DOHH2 (cell line): ENCODE data around the gene PROM1.

Experiments
- H3F3A ChIP-seq: fragments of 200-600 bp; sonication (generic), shearing (Covaris generic); 2 replicates; pipeline ENCODE4 v1.6.0; 2016; ENCODE audit warnings: antibody characterized with exemption, mild to moderate bottlenecking; ENCODE audit not compliant: control insufficient read depth, insufficient read depth
- H3K27ac ChIP-seq: fragments of 200-600 bp; sonication (generic); 2 replicates; pipeline ENCODE4 v1.5.1; 2014; ENCODE audit warnings: low read depth, mild to moderate bottlenecking, low read length, moderate library complexity
- H3K27me3 ChIP-seq: fragments of 200-600 bp; sonication (generic); 2 replicates; pipeline ENCODE4 v1.6.1; 2014; ENCODE audit warnings: mild to moderate bottlenecking, low read length, mixed read lengths; ENCODE audit not compliant: control insufficient read depth
- H3K36me3 ChIP-seq: fragments of 200-600 bp; sonication (generic); 2 replicates; pipeline ENCODE4 v1.6.1; 2014; ENCODE audit warnings: mild to moderate bottlenecking, low read length, moderate library complexity, mixed read lengths; ENCODE audit not compliant: control insufficient read depth
- H3K4me1 ChIP-seq: fragments of 200-600 bp; sonication (generic); 2 replicates; pipeline ENCODE4 v1.6.1; 2014; ENCODE audit warnings: mild to moderate bottlenecking, low read length, mixed read lengths; ENCODE audit not compliant: control insufficient read depth
- H3K4me2 ChIP-seq: fragments of 200-600 bp; sonication (generic); 2 replicates; pipeline ENCODE4 v1.6.0; 2014; ENCODE audit warnings: mild to moderate bottlenecking, low read length, moderate library complexity
- H3K4me3 ChIP-seq: fragments of 200-600 bp; sonication (generic); 2 replicates; pipeline ENCODE4 v1.5.1; 2014; ENCODE audit warnings: mild to moderate bottlenecking, low read length, mixed read lengths
- H3K79me2 ChIP-seq: fragments of 200-600 bp; sonication (generic); 2 replicates; pipeline ENCODE4 v1.6.1; 2014; ENCODE audit warnings: mild to moderate bottlenecking, low read length, mixed read lengths; ENCODE audit not compliant: control insufficient read depth
- H3K9me2 ChIP-seq: fragments of 200-600 bp; sonication (generic); replicated peaks from 2 replicates; pipeline ENCODE4 v1.6.1; 2014; ENCODE audit warnings: mild to moderate bottlenecking, low read length, mixed read lengths; ENCODE audit not compliant: control insufficient read depth
- H3K9me3 ChIP-seq: fragments of 200-600 bp; sonication (generic); 2 replicates; pipeline ENCODE4 v1.6.1; 2014; ENCODE audit warnings: antibody characterized with exemption, low read length, mixed read lengths; ENCODE audit not compliant: control insufficient read depth, insufficient read depth
- H4K20me1 ChIP-seq: fragments of 200-600 bp; sonication (generic); 2 replicates; pipeline ENCODE4 v1.6.0; 2014; ENCODE audit warnings: low read depth, mild to moderate bottlenecking, antibody characterized with exemption, low read length, moderate library complexity; ENCODE audit not compliant: control insufficient read depth, insufficient read depth
- CTCF ChIP-seq: fragments of 200-600 bp; sonication (generic); IDR thresholded peaks from one replicate; pipeline ENCODE4 v1.5.1; 2014; ENCODE audit warnings: antibody characterized with exemption, mild to moderate bottlenecking, low read depth, low read length; ENCODE audit not compliant: poor library complexity, severe bottlenecking
- EZH2phosphoT487 ChIP-seq: fragments of 200-600 bp; sonication (generic); IDR thresholded peaks from 2 replicates; pipeline ENCODE4 v1.6.1; 2017; ENCODE audit warnings: borderline replicate concordance, mild to moderate bottlenecking, antibody characterized with exemption, low read length, moderate library complexity, mixed read lengths

The PROM1 gene

DNA sequence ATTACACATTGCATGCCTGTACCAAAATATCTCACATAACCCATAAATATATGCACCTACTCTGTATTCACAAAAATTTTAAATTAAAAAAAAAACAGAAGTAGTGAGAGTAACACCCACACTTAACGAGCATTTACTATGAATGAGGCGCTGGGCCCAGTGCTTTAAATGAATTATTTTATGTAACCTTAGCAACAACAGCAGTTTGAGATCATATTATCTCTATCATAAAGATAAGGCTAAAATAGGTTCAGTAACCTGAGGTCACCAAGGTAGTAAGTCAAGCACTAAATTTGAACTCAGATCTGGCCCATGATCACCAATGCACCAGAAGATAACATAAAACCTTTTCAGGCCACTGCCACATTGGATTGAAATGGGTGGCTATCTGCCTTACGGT is 5.3 kb upstream of the PROM1 start:
- Histone ChIP-seq H3K9me2 (no peaks in the 10 kb centered on the region), H3K4me2 (no peak overlapping the region), H4K20me1 (no peaks in the 10 kb centered on the region), H3K27ac (no peak overlapping the region), H3K27me3 (peaks cover 28% of the 10 kb centered on the region), H3K36me3 (no peaks in the 10 kb centered on the region), H3K4me1 (no peaks in the 10 kb centered on the region), H3F3A (no peaks in the 10 kb centered on the region), H3K9me3 (no peaks in the 10 kb centered on the region), H3K4me3 (no peak overlapping the region), H3K79me2 (no peaks in the 10 kb centered on the region)
- TF ChIP-seq EZH2phosphoT487 (no peak), CTCF (no peak)

DNA sequence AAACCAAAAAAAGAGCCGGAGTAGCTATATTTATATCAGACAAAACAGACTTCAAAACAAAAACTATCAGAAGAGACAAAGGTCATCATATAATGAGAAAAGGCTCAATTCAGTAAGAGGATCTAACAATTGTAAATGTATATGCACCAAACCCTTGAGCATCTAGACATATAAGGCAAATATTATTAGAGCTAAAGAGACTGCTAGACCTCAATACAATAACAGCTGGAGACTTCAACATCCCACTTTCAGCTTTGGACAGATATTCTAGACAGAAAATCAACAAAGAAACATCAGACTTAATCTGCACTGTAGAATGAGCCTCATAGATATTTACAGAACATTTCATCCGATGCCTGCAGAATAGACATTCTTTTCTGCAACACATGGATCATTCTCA is 4.8 kb upstream of the PROM1 start:
- H3K4me3 ChIP-seq, result no peak overlapping the region

DNA sequence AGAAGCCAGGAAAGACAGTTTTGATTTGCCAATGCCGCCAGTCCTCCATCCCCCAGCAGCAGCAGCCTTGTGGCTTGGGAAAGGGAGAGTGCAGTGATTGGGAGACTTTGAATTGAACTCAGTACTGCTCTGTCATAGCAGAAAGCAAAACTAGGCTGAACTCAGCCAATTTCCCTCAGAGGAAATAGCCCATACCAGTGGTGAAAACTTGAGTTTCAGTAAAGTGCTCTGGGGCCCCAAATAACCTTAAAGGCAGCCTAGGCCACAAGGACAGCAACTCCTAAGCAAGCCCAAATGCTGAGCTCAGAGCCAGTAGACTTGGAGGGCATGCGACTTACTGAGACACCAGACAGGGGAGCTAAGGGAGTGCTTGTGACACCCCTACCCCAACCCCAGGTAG is 2.0 kb upstream of the PROM1 start:
- no peaks in the 10 kb centered on the region for H3K36me3 ChIP-seq
- peaks cover 3% of the 10 kb centered on the region; the same call in 1 of the 2 replicates for H3K9me3 ChIP-seq
- no peaks in the 10 kb centered on the region for H3K9me2 ChIP-seq
- H3K79me2 ChIP-seq, result no peaks in the 10 kb centered on the region
- no peaks in the 10 kb centered on the region for H3K4me1 ChIP-seq
- no peak overlapping the region for H3K27ac ChIP-seq
- no peaks in the 10 kb centered on the region for H3F3A ChIP-seq
- H3K4me3 ChIP-seq, result no peak overlapping the region
- peaks cover 24% of the 10 kb centered on the region for H3K27me3 ChIP-seq
- no peaks in the 10 kb centered on the region for H4K20me1 ChIP-seq
- TF ChIP-seq EZH2phosphoT487, result no peak
- TF ChIP-seq CTCF, result no peak
- no peak overlapping the region for H3K4me2 ChIP-seq

More for the DNA sequence above, 4.8 kb upstream of the PROM1 start:
- no peaks in the 10 kb centered on the region for H3K36me3 ChIP-seq
- no peaks in the 10 kb centered on the region for H4K20me1 ChIP-seq
- H3K27me3 ChIP-seq, result peaks cover 28% of the 10 kb centered on the region
- TF ChIP-seq EZH2phosphoT487 (no peak), CTCF (no peak)
- H3K9me2 ChIP-seq, result no peaks in the 10 kb centered on the region
- no peak overlapping the region for H3K27ac ChIP-seq
- H3F3A ChIP-seq, result no peaks in the 10 kb centered on the region
- H3K4me1 ChIP-seq, result no peaks in the 10 kb centered on the region
- no peak overlapping the region for H3K4me2 ChIP-seq
- H3K79me2 ChIP-seq, result no peaks in the 10 kb centered on the region
- no peaks in the 10 kb centered on the region for H3K9me3 ChIP-seq
